Measurements from ENCODE around the gene SLC22A1.
"Not testable (repeated sequence)": the region's sequence is repeated elsewhere in the genome, so short reads cannot be mapped to it uniquely, and the experiment has no call there.

SLC22A1 gene

GRCh38 chr6:160137989-160138835 lies 16.6 kb downstream of the SLC22A1 start:
- peak; percentile 33 for DNase-seq (ENCODE audit: low read depth)

GRCh38 chr6:160138839-160139419 lies 17.3 kb downstream of the SLC22A1 start:
- no peak for DNase-seq (ENCODE audit: low read depth)

- DNase-seq (ENCODE audit: low read depth), result peak; percentile 60
Observed at GRCh38 chr6:160139420-160139851, 17.8 kb downstream of the SLC22A1 start.

DNA sequence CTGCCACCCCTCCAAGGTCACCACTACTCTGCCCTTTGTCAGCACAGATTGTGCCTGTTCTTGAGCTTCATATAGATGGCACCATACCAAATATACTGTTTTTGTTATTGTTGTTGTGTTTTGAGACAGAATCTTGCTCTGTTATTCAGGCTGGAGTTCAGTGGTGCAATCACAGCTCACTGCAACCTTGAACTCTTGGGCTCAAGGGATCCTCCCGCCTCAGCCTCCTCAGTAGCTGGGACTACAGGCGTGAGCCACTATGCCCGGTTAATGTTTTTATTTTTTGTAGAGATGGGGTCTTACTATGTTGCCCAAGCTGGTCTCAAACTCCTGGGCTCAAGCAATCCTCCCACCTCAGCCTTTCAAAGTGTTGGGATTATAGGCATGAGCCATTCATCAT lies 18.9 kb downstream of the SLC22A1 start:
- not testable (repeated sequence) for DNase-seq (ENCODE audit: low read depth)

- DNase-seq (ENCODE audit: low read depth), result peak; percentile 12
Observed at GRCh38 chr6:160141001-160141726, 19.5 kb downstream of the SLC22A1 start.

GRCh38 chr6:160142115-160142715 lies 20.6 kb downstream of the SLC22A1 start:
- DNase-seq (ENCODE audit: low read depth), result no peak

GRCh38 chr6:160146454-160147145 lies 25.0 kb downstream of the SLC22A1 start:
- no peak for DNase-seq (ENCODE audit: low read depth)

DNA sequence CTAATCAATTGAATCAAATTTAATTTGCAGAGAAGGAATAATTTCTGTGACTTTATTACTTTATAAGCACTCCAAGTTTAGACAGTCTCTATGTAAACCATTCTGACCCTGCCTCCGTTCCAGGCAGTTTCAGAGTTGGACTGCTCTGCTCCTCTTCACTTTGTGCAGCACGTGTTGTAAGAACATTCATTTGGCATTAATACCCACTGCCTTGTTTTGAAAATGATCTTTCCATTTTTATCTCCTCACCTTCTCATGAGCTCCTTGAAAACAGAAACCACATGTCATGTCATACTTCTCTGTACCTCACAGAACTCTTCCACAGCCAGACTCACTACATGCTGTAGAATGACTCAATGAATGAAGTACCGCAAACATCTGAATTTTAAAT lies 25.5 kb downstream of the SLC22A1 start:
- no peak for DNase-seq (ENCODE audit: low read depth)

GRCh38 chr6:160154471-160154870 lies 32.9 kb downstream of the SLC22A1 start:
- DNase-seq (ENCODE audit: low read depth), result no peak

GRCh38 chr6:160156842-160157241 lies 35.2 kb downstream of the SLC22A1 start:
- DNase-seq (ENCODE audit: low read depth), result no peak

DNA sequence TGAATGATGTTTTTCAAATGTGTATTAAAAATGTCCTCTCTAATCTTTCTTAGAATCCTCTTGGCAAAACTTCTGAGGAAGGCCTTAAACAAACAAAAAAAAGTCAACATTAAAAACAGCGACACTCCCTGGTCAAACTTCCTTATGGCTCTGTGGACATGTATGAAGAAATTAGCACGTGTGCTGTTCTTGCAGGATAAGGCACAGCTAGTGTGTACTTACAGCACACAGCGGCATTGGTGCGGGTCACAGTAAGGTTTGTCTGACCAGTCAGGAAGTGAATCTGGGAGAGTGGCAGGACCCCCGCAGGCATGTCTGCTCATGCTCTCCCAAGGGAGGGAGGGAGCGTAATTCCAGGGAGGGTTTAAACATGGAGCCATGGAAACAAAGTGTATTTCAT lies 38.8 kb downstream of the SLC22A1 start:
- no peak for DNase-seq (ENCODE audit: low read depth)

- DNase-seq (ENCODE audit: low read depth), result no peak
Observed at GRCh38 chr6:160160929-160161646, 39.5 kb downstream of the SLC22A1 start.

GRCh38 chr6:160161647-160161986 lies 40.0 kb downstream of the SLC22A1 start:
- no peak for DNase-seq (ENCODE audit: low read depth)

DNA sequence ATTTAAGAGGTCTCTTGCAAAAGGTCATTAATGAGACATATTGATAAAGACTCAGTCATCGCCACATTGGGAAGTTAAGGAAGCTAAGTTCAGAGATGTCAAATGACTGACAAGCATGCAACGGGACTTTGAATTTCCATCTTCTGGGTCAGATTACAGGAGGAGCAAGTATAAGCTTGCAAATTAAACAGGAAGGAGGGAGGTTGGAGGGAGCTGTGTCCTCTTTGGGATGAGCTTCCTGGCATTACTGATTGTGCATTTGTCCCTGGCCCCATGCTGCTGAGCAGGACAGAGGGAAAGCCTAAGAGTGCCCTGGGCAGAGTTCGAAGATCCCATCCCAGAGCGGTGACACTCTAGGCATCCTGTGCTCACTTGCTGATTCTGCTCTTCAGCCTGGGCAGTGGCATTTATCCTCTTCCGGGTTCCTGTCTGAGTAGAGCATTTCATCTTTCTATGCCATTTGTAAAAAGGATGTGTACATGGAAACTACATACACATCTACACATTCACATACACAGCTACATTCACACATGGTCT lies 40.5 kb downstream of the SLC22A1 start:
- no peak for DNase-seq (ENCODE audit: low read depth)

- DNase-seq (ENCODE audit: low read depth), result no peak
Observed at GRCh38 chr6:160163425-160163824, 41.8 kb downstream of the SLC22A1 start.

DNA sequence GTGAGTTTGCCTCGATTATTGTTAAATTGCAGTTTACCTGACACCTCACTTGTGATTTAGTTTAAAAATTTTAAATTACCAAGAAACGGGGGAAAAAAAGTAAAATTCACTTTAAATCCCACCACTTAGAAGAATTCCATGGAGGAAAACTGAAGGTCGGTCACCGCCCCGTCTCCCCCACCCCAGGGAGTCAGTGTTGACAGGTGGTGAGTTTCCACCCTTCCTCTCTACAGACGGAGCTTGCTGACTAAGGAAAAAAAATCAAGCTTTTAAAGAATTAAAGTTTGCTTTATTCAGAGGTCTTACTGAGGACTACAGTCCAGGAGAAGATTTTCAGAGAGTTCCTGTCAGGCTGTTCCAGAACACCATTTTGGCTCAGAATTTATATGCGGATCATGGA lies 42.3 kb downstream of the SLC22A1 start:
- DNase-seq (ENCODE audit: low read depth), result no peak

DNA sequence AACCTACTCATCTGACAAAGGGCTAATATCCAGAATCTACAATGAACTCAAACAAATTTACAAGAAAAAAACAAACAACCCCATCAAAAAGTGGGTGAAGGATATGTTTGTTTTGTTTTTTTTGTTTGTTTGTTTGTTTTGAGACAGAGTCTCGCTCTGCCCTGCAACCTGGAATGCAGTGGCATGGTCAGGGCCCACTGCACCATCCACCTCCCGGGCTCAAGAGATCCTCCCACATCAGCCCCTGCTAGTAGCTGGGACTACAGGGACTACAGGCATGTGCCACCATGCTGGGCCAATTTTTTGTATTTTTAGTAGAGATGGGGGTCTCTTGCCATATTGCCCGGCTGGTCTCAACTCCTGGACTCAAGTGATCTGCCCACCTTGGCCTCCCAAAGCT lies 44.3 kb downstream of the SLC22A1 start:
- not testable (repeated sequence) for DNase-seq (ENCODE audit: low read depth)

- no peak for DNase-seq (ENCODE audit: low read depth)
Observed at GRCh38 chr6:160167604-160168399, 46.2 kb downstream of the SLC22A1 start.

DNA sequence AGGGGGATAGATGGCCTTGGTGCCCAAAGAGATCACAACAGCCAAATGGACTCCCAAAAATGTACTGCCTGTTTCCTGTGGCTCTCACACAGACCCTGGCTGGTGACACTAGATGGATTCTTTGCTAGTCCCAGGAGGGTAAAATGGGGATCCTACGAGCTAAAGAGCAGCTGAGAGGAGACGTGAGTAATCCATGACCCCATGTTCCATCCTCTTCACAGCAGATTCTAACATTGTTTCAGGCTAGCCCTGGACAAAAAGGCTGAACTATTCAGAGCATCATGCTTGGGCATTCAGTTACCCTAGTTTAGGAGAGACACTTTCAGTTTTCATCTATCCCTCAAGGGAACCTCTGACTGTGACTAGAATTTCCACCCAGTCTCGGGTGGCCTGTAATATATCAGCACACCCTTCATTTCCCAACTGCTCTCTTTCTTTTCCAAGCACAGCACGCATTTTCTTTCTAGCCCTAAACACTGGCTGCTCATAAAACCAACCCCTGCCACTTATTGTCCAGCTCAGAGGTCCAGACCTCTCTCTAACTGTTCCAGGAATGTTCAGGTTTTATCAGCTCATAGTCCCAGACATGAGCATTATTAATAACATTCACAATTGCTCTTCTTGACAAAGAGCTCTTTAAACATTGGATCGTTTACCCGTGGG lies 48.5 kb downstream of the SLC22A1 start:
- DNase-seq (ENCODE audit: low read depth), result no peak

DNA sequence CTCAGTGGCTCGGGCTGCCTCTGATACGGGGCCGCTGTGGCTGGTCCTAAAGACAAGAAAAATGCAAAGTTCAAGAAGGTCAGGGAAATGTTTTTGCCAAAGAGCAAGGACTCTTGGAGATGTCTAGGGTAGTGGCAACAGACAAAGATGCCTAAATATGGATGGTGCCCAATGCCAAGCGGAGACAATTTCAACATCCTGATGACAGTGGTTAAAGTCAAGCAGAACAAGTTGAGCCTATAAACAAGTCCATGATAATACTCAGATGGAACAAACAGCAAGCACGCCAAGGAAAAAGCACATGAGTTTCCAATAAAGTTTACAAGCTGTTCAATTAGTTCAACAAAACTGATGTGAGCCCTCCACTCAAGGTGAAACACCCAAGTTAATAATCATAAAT lies 51.1 kb downstream of the SLC22A1 start:
- no peak for DNase-seq (ENCODE audit: low read depth)

All from HS-27A (cell line).